Neutrophil (primary cell): Measurements from ENCODE around the gene PROK2.

Experiments used
- H3K27ac ChIP-seq: fragments of 200-600 bp; sonication (generic); 2 replicates; pipeline ENCODE4 v1.5.1; 2016; ENCODE audit warnings: mild to moderate bottlenecking, moderate library complexity
- H3K27me3 ChIP-seq: fragments of 200-600 bp; sonication (generic); 2 replicates; pipeline ENCODE4 v1.6.0; 2016; ENCODE audit warnings: mild to moderate bottlenecking
- H3K36me3 ChIP-seq: fragments of 200-600 bp; sonication (generic); 2 replicates; pipeline ENCODE4 v1.5.1; 2017
- H3K4me1 ChIP-seq, 2 experiments: fragments of 200-600 bp in 1 of 2; sonication (generic) in 1 of 2; 1 replicate in 1 of 2; 2 replicates in 1 of 2; pipeline versions ENCODE4 v1.5.1 to v1.6.1; 2013 to 2016; ENCODE audit warnings: low read depth in 1 of 2, low read length in 1 of 2, mild to moderate bottlenecking in 1 of 2, moderate library complexity in 1 of 2; ENCODE audit not compliant: control insufficient read depth in 1 of 2, insufficient read depth in 1 of 2
- H3K4me3 ChIP-seq, 2 experiments: fragments of 200-600 bp in 1 of 2; sonication (generic) in 1 of 2; 1 replicate in 1 of 2; 2 replicates in 1 of 2; pipeline ENCODE4 v1.5.1; 2013 to 2016; ENCODE audit warnings: low read depth in 1 of 2, low read length in 1 of 2, mild to moderate bottlenecking in 1 of 2, moderate library complexity in 1 of 2
- H3K9me3 ChIP-seq: fragments of 200-600 bp; sonication (generic); 2 replicates; pipeline ENCODE4 v1.5.1; 2016
- TF ChIP-seq, protein P1 (sequence below): fragments of 200-600 bp; sonication (generic); IDR thresholded peaks from 2 replicates; pipeline ENCODE4 v1.5.1; 2016; ENCODE audit warnings: antibody characterized with exemption

PROK2 gene

DNA sequence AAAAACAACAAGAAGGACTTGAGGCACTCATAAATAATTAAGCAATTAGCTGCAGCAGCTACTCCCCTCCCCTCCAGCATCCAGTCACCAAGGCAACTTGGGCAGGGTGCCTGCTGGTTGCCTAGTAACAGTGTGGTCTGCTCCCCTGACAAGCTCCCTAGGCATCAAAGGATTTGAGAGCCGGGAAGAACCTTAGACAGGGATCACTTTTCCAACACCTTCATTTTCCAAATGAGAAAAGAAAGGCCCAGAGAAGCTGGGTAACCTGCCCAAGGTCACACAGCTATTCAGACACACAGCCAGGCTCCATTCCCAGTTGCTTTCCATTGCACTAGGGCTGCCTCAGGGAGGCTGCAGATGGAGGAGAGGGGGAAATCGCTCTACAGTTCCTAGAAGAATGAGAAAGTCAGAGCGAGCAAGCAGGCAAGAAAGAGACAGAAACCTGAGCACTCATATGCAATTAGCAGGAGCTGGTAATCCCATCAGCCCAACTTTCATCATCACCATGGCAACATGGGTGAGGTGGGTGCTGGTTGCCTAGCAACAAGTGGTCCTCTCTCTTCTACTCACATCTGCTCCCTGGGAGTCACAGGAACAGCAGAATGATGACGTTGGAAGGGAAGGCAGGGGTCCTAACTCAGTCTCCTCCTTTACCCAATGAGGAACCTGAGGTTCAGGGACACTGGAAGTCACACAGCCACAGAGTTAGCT lies 56.2 kb downstream of the PROK2 start:
- H3K27me3 ChIP-seq = no peaks in the 10 kb centered on the region
- peaks cover 51 to 57% of the 10 kb centered on the region in 2 experiments for H3K4me1 ChIP-seq
- H3K4me3 ChIP-seq = peak overlapping the region in 1 of 2 experiments; percentile 9
- TF ChIP-seq, protein P1, sequence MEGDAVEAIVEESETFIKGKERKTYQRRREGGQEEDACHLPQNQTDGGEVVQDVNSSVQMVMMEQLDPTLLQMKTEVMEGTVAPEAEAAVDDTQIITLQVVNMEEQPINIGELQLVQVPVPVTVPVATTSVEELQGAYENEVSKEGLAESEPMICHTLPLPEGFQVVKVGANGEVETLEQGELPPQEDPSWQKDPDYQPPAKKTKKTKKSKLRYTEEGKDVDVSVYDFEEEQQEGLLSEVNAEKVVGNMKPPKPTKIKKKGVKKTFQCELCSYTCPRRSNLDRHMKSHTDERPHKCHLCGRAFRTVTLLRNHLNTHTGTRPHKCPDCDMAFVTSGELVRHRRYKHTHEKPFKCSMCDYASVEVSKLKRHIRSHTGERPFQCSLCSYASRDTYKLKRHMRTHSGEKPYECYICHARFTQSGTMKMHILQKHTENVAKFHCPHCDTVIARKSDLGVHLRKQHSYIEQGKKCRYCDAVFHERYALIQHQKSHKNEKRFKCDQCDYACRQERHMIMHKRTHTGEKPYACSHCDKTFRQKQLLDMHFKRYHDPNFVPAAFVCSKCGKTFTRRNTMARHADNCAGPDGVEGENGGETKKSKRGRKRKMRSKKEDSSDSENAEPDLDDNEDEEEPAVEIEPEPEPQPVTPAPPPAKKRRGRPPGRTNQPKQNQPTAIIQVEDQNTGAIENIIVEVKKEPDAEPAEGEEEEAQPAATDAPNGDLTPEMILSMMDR = no peak
- H3K9me3 ChIP-seq = no peaks in the 10 kb centered on the region
- H3K27ac ChIP-seq = peak overlapping the region; percentile 36
- no peaks in the 10 kb centered on the region for H3K36me3 ChIP-seq

DNA sequence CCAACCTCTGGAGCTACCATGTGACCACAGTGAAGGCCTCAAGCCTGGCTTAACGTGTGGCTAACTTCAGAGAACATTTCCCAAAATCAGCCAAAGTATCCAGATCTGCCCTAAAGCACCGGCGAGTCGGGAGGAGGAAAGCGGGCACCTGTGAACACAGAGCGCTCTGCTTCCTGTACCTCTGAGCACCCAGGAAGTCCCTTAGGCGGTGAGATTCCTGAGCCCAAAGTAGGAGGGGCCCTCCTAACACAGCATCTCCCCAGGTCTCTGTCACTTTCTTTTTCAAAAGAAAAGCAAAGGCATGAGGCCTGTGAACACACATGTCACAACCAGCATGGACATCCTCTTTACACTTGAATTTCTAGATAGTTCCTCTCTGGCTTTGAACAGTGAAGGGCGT lies 58.8 kb downstream of the PROK2 start:
- Histone ChIP-seq H3K36me3 (peaks cover 5% of the 10 kb centered on the region), H3K4me1 (peaks cover 73 to 79% of the 10 kb centered on the region in 2 experiments), H3K4me3 (peak overlapping the region; percentile 76 to 78), H3K9me3 (no peaks in the 10 kb centered on the region), H3K27me3 (no peaks in the 10 kb centered on the region), H3K27ac (peak overlapping the region; percentile 93)
- TF ChIP-seq, protein P1 = peak; percentile 10

DNA sequence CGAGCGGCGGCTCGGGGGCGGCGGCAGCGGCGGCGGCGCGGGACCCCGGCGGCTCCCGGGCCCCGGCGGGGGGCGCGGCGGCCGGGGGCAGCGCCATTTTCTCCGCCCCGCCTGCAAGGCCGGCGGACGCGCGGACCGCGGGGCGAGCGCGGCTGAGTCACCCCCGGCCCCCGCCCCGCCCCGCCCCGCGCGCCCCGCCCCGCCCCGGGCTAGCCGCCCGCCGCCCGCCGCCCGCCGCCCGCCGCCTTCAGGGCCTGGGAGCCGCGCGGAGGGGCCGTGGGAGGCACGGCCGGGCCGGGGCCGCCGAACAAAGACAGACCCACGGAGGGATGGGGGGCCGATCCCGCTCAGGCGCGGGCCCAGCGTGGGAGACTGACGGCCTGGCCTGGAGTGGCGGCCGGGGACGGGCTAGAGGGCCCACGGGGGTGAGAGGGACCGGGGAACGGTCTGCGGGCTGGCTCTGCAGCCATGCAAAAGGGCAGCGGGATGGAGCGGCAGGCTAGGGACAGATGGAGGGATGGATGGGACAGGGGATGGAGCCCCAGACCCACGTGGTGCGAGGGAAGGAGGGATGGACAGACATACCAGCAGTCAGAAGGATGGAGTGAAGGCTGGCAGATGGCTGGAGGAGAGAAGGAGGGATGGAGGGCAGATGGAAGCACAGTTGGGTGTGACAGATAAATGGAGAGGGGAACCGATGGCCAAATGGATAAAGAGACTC lies 59.5 kb downstream of the PROK2 start, which contains the start of gene EIF4E3:
Gene EIF4E3, minus strand, starts transcription at position 132 of the 721 bp plus-strand sequence. Its CDS starts 35 bp downstream, at position 97.
- TF ChIP-seq, protein P1 = no peak
- Histone ChIP-seq H3K27ac (peak within 1 kb of the TSS; percentile 93), H3K36me3 (peaks cover 12% of the 10 kb centered on the region), H3K9me3 (no peaks in the 10 kb centered on the region), H3K4me3 (peak within 1 kb of the TSS; percentile 76 to 79), H3K4me1 (peaks cover 73 to 79% of the 10 kb centered on the region in 2 experiments), H3K27me3 (no peaks in the 10 kb centered on the region)

DNA sequence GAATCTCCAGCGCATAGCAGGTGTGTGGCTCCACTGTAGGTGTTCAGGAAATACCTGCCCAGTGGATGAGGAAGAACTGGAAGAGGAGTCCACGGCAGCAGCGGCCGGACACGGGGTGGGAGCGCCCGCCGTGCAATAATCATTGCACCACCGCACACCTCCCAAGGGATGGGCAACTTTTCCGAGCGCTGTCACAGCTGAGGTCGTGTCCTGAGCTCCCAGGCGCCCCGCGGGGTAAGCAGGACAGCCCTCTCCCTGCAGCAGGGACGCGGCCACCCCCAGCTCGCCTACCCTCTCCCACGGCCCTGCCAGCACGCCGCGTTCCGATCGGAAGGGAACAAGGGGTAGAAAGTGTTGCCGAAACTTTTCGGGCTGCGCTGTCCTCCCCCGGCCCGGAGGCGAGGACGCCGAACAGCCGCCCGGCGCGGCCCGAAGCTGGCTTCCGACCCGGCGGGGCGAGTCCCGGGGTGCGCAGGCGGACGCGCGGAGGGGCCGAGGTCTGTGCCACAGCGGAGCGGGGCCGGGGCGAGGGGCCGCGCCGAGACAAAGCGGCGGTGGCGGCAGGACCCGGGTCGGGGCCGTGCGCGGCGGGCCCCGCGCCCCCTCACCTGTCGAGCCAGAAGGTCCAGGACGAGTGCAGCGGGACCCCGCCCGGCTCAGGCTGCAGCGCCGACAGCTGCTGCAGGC lies 60.2 kb downstream of the PROK2 start:
- TF ChIP-seq, protein P1 = no peak
- Histone ChIP-seq H3K27me3 (no peaks in the 10 kb centered on the region), H3K27ac (peak overlapping the region; percentile 93), H3K36me3 (peaks cover 16% of the 10 kb centered on the region), H3K4me1 (peaks cover 73 to 79% of the 10 kb centered on the region in 2 experiments), H3K4me3 (peak overlapping the region; percentile 69 to 79), H3K9me3 (no peaks in the 10 kb centered on the region)

DNA sequence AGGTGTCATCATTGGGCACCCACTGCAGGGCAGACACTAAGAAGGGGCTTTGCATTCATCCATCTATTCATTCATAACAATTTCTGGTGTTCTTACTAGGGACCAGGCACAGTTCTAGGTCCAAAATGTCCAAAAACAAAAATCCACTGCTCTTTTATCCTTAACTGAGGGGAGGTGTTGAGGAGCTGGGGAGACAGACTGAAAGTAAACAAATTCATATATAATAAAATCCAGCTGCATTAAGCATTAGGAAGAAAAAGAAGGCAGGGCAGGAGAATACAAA lies 60.8 kb downstream of the PROK2 start:
- TF ChIP-seq, protein P1 = no peak
- Histone ChIP-seq H3K27ac (peak overlapping the region; percentile 93), H3K27me3 (no peaks in the 10 kb centered on the region), H3K4me1 (peaks cover 72 to 79% of the 10 kb centered on the region in 2 experiments), H3K4me3 (peak overlapping the region; percentile 69 to 79), H3K36me3 (peaks cover 21% of the 10 kb centered on the region), H3K9me3 (no peaks in the 10 kb centered on the region)
